ENCODE data around the gene DOK7. TPM values are rescaled to one million over a fixed set of nuclear protein-coding genes. Genes with fewer than 3 reads are reported as not detected.

The DOK7 gene
- total and polyA plus RNA-seq, 2 of the 4 experiments (the other 2 are of a cell fraction) = not detected

GRCh38 chr4:3426465-3427133, 36.5 kb upstream of the DOK7 start:
- Histone ChIP-seq H3K4ac (ENCODE audit: low read depth, low read length) (no peak overlapping the region), H2AK5ac (ENCODE audit: low read depth, low read length) (no peak overlapping the region), H4K5ac (ENCODE audit: low read depth, low read length) (no peak overlapping the region), H2BK20ac (ENCODE audit: low read depth, low read length) (no peak overlapping the region), H2BK5ac (ENCODE audit: low read depth, low read length, poor library complexity, severe bottlenecking) (no peak overlapping the region), H2AFZ (replicated peaks; ENCODE audit: low read length, poor library complexity) (no peak overlapping the region), H2AK9ac (replicated peaks; ENCODE audit: low read depth, low read length, poor library complexity) (no peak overlapping the region), H3K4me1 (ENCODE audit: control insufficient read depth, insufficient read depth, low read length) (no peaks in the 10 kb centered on the region), H3K56ac (ENCODE audit: extremely low read depth, insufficient read depth, low read length) (no peak overlapping the region), H3K27ac (ENCODE audit: insufficient read depth, low read length) (no peak overlapping the region), H3K36me3 (ENCODE audit: control insufficient read depth, insufficient read depth, low read length) (peaks cover 35% of the 10 kb centered on the region), H3K18ac (ENCODE audit: low read depth, low read length) (no peak overlapping the region), H3K9ac (ENCODE audit: low read depth, low read length) (no peak overlapping the region), H3K27me3 (ENCODE audit: control insufficient read depth, insufficient read depth, low read length) (no peaks in the 10 kb centered on the region), H4K8ac (ENCODE audit: low read depth in 2 of 2, low read length in 2 of 2) (no peak overlapping the region), H2BK15ac (ENCODE audit: low read depth, low read length) (no peak overlapping the region), H3K9me3 (ENCODE audit: control insufficient read depth, insufficient read depth, low read length) (no peaks in the 10 kb centered on the region), H3K23ac (ENCODE audit: low read depth, low read length) (no peak overlapping the region), H2BK120ac (ENCODE audit: low read depth, low read length) (no peak overlapping the region), H3K4me2 (ENCODE audit: low read depth, low read length) (no peak overlapping the region), H4K20me1 (ENCODE audit: insufficient read depth, low read length) (no peaks in the 10 kb centered on the region), H4K91ac (ENCODE audit: insufficient read depth, low read depth, low read length) (no peak overlapping the region), H3K14ac (replicated peaks; ENCODE audit: low read depth, low read length) (no peak overlapping the region), H3K9me1 (ENCODE audit: insufficient read depth, low read length) (no peaks in the 10 kb centered on the region), H3K4me3 (ENCODE audit: insufficient read depth, low read depth, low read length) (no peak overlapping the region), H3K79me1 (ENCODE audit: low read depth in 1 of 2, low read length in 2 of 2) (no peaks in the 10 kb centered on the region)
- ChIA-PET POLR2A (ENCODE audit: unreplicated experiment) (no interaction called here), CTCF (no interaction called here)
- DNase-seq = no peak
- intact Hi-C loops (cut with micrococcal nuclease) = no loop called here
- TF ChIP-seq NFE2L2 (IDR thresholded peaks at IDR 0.05; ENCODE audit: low read depth, low read length) (no peak), RFX5 (IDR thresholded peaks at IDR 0.05; ENCODE audit: low read depth, low read length) (no peak), RAD21 (IDR thresholded peaks at IDR 0.05; ENCODE audit: low read length) (no peak), POLR2A (IDR thresholded peaks at IDR 0.05; ENCODE audit: low read depth, low read length) (no peak), USF2 (IDR thresholded peaks at IDR 0.05; ENCODE audit: low read depth, low read length) (no peak), MAZ (IDR thresholded peaks at IDR 0.05; ENCODE audit: borderline replicate concordance, low read depth, low read length) (no peak)
- WGBS, 2 experiments (ENCODE audit: extremely low coverage in 2 of 2, insufficient read length in 1 of 2) = 87% methylated on average over 13 of the region's 24 CpGs; no CpG with 5 or more reads in 1 of the 2 experiments
- dilution Hi-C loops (cut with HindIII; ENCODE audit: low sequenced_read_pairs, unreplicated experiment) = no loop called here
- no peak for ATAC-seq (ENCODE audit: low read depth)
- in situ Hi-C loops (cut with MboI; ENCODE audit: low sequenced_read_pairs) = no loop called here
- BruUV-seq (replicated peaks) = no TSS peak
